Peyer's patch (tissue), 4 donors: ENCODE data around the gene KLHL17.

Experiments
- POLR2A ChIP-seq, 2 donors: fragments of 450-650 bp; IDR thresholded peaks; one replicate each; pipeline ENCODE4 v1.5.1; 2017; ENCODE audit warnings: antibody characterized with exemption in 2 of 2, mild to moderate bottlenecking in 2 of 2, moderate library complexity in 2 of 2
- TF ChIP-seq, protein P1 (sequence below), 6 experiments: fragments of 450-650 bp in 4 of 6; fragments of 200-600 bp in 2 of 6; sonication (generic) in 1 of 6; IDR thresholded peaks; one replicate each; pipeline ENCODE4 v1.5.1; 2017 to 2019; ENCODE audit warnings: antibody characterized with exemption in 6 of 6, mild to moderate bottlenecking in 3 of 6, moderate library complexity in 1 of 6

DNA sequence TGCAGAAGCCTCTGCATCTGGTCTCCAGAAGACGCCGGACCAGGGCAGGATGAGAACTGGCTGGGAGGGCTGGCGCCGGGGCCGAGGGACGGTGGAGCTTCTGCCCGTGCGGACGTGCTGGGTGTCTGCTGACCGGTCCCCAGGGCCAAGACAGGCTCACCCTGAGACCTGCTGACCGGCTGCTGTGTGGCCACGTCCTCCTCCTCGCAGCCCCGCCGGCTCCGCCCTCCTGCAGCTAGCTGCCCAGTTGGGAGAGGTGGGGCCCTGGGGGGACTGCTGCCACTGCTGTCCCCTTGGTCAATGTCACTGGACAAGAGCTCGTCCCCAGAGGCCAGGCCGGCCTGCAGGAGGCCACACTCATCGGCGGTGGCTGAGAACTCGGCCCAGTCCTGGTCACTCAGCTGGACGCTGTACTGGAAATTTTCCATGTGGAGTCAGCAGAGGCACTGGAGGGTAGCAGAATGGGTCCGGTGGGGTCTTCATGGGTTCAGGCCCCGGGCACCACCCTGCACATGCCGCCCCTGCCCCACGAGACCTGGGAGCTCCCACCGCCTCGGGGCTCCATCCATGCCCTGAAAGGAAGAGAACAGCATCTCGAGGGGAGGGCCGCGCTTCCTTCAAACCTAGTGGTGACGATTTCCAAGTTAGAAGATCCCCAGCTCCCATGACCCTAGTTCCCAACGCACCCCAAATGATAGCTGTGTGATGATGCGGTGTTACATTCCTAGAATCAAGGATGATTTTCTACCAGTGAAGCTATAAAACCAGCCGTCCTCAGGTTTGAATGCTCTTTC, 20.4 kb downstream of the KLHL17 start:
- TF ChIP-seq, protein P1, sequence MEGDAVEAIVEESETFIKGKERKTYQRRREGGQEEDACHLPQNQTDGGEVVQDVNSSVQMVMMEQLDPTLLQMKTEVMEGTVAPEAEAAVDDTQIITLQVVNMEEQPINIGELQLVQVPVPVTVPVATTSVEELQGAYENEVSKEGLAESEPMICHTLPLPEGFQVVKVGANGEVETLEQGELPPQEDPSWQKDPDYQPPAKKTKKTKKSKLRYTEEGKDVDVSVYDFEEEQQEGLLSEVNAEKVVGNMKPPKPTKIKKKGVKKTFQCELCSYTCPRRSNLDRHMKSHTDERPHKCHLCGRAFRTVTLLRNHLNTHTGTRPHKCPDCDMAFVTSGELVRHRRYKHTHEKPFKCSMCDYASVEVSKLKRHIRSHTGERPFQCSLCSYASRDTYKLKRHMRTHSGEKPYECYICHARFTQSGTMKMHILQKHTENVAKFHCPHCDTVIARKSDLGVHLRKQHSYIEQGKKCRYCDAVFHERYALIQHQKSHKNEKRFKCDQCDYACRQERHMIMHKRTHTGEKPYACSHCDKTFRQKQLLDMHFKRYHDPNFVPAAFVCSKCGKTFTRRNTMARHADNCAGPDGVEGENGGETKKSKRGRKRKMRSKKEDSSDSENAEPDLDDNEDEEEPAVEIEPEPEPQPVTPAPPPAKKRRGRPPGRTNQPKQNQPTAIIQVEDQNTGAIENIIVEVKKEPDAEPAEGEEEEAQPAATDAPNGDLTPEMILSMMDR (IDR thresholded peaks at IDR 0.05), result no peak
- TF ChIP-seq POLR2A (IDR thresholded peaks at IDR 0.05), result no peak
